HUES6 (cell line): ENCODE data around the gene NPR2.

Source experiments
- H3K27ac ChIP-seq: 2 replicates; pipeline ENCODE4 v1.7.0; 2013; ENCODE audit warnings: low read depth, mild to moderate bottlenecking, low read length, inconsistent platforms
- H3K27me3 ChIP-seq: 2 replicates; pipeline ENCODE4 v1.6.1; 2013; ENCODE audit warnings: low read length; ENCODE audit not compliant: control insufficient read depth, insufficient read depth
- H3K36me3 ChIP-seq: 2 replicates; pipeline ENCODE4 v1.6.1; 2013; ENCODE audit warnings: low read length; ENCODE audit not compliant: control insufficient read depth, insufficient read depth
- H3K4me1 ChIP-seq: 2 replicates; pipeline ENCODE4 v1.6.1; 2013; ENCODE audit warnings: low read length; ENCODE audit not compliant: control insufficient read depth, insufficient read depth
- H3K4me3 ChIP-seq: 2 replicates; pipeline ENCODE4 v1.5.1; 2013; ENCODE audit warnings: low read depth, low read length
- H3K9ac ChIP-seq: one replicate; pipeline ENCODE4 v1.6.1; 2013; ENCODE audit warnings: mild to moderate bottlenecking, low read length
- H3K9me3 ChIP-seq: 2 replicates; pipeline ENCODE4 v1.6.1; 2013; ENCODE audit warnings: low read depth, low read length; ENCODE audit not compliant: control insufficient read depth, insufficient read depth

NPR2 gene

DNA sequence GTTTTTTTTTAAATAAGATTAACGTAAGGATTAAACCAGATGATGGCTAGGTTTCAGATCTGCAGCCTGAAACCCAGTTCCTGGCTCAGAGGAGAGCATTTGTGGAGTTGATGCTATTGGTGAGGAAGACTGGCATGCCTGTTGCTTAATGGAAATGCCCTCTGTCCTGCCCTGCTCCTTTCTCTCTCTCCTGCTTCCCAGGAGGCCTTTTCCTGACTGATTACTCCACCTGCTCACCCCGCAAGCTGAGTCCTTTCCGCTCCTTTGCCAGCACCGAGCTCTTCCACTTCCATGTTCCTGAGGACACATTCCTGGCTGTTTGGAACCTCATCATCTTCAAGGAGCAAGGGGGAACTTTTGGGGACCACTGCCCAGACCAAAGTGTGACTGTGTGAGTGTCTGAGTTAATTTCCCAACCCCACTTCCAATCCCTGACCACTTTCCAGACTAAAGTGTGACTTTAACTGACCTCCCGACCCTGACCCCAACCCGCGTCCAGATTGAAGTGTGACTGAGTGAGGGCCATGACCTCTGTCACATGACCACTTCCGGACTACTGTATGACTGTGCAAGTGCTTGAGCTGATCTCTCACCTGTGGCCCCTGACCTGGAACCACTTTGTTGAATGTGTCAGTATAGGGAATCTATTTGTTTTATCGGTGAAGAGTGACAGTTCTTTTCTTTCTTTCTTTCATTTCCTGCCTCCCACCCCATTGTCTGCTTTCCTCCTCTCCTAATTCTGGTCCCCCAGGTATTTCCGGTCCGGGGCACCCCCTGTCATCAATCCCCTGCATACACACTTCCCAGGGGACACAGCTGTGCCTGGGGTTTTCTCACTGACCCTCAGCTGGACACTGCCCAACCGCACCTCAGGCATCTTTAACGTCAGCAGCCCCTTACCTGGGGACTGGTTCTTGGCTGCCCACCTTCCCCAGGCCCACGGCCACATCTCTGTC, 43.1 kb downstream of the NPR2 start:
- H3K9ac ChIP-seq, result no peak overlapping the region

DNA sequence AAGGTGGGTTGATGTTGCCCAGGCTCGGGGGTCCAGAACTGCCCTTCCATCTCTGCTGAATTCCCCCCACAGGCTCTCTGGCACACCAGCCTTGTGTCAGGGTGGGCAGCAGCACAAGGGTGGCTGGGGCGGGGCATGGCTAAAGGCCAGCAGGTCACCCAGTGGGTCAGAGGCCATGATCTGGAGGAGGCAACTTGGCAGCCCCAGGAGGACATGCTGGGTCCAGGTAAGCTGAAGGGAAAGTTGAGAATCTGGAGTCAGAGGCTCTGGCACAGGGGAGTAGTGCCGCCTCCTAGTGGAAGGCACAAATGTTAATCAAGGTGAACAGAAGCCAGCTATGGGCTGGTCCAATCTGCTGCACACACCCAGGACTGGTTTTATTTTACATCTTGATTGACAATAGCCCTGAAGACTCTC, 43.8 kb downstream of the NPR2 start:
- Histone ChIP-seq H3K4me3 (no peak overlapping the region), H3K27me3 (no peaks in the 10 kb centered on the region; the same call in 1 of the 2 replicates), H3K27ac (no peak overlapping the region), H3K9me3 (no peaks in the 10 kb centered on the region), H3K36me3 (no peaks in the 10 kb centered on the region), H3K9ac (no peak overlapping the region), H3K4me1 (peaks cover under 1% of the 10 kb centered on the region; the same call in 1 of the 2 replicates)

More for the DNA sequence above, 43.1 kb downstream of the NPR2 start:
- Histone ChIP-seq H3K4me3 (no peak overlapping the region), H3K9me3 (no peaks in the 10 kb centered on the region), H3K4me1 (peaks cover 7% of the 10 kb centered on the region; the same call in 1 of the 2 replicates), H3K27me3 (no peaks in the 10 kb centered on the region; the same call in 1 of the 2 replicates), H3K27ac (no peak overlapping the region), H3K36me3 (no peaks in the 10 kb centered on the region)

DNA sequence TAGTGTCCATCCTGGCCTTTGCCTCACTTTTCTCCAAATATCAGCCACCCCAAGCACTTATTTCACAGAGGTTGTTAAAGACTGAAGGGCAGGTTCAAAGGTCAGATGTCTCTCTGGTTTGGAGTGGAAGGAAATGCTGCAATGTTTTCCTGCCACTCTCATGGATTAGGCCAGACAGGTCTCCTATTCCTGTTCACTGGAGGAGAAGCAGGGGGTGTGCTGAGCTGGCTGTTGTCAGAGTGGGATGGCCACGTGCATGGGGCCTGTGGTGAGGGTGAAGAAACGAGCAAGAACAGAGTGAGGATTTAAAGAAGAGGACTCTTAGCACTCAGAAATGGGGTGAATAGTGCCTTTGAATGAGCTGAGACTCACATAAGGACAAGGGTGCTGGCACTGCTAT, 44.4 kb downstream of the NPR2 start:
- peaks cover 6% of the 10 kb centered on the region for H3K4me1 ChIP-seq
- no peak overlapping the region for H3K27ac ChIP-seq
- H3K36me3 ChIP-seq, result no peaks in the 10 kb centered on the region
- no peak overlapping the region for H3K9ac ChIP-seq
- H3K27me3 ChIP-seq, result no peaks in the 10 kb centered on the region; the same call in 1 of the 2 replicates
- no peaks in the 10 kb centered on the region for H3K9me3 ChIP-seq
- no peak overlapping the region for H3K4me3 ChIP-seq

DNA sequence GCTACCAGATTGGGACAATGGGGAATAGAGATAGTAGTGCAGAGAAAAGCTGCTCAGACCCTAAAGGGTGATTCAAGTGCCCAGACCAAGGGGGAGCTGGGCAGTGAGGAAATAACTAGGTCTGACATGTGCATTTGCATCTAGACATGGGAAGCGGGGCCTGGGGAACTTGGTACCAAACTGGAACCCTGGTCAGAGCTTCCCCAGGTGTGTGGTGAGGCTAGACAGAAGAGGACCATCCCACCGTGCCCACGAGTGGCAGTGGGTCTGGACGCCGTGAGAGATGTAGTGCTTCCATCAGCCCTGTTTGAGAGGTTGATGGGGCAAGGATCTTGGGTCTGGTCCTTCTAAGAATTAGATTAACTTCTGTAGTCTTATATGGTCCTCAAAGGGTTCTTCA, 45.2 kb downstream of the NPR2 start:
- Histone ChIP-seq H3K27ac (no peak overlapping the region), H3K27me3 (no peaks in the 10 kb centered on the region; the same call in 1 of the 2 replicates), H3K4me1 (peaks cover 8% of the 10 kb centered on the region), H3K36me3 (no peaks in the 10 kb centered on the region), H3K4me3 (no peak overlapping the region), H3K9ac (no peak overlapping the region), H3K9me3 (no peaks in the 10 kb centered on the region)

DNA sequence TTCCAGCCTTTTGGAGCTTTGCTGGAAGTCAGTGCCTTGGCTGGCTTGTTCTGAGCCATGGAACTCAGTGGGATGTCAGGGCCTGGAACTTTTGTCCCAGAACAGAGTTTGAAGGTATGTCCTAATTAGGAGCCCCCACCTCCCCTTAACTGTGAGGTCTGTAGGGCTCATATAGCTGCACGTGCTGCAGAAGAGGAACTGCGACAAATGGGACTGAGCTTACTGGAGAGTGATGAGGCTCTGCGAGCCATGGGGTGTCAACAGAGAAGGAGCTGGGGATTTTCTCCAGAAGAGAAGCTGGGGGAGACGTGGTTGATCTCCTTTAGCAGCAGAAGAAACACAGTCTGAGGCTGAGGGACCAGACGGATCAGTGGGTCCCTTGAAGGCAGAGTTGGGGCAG, 48.5 kb downstream of the NPR2 start:
- H3K27me3 ChIP-seq, result no peaks in the 10 kb centered on the region; the same call in 1 of the 2 replicates
- H3K36me3 ChIP-seq, result no peaks in the 10 kb centered on the region
- no peaks in the 10 kb centered on the region for H3K9me3 ChIP-seq
- no peak overlapping the region for H3K9ac ChIP-seq
- H3K4me1 ChIP-seq, result peaks cover 29% of the 10 kb centered on the region
- no peak overlapping the region for H3K27ac ChIP-seq
- no peak overlapping the region for H3K4me3 ChIP-seq

DNA sequence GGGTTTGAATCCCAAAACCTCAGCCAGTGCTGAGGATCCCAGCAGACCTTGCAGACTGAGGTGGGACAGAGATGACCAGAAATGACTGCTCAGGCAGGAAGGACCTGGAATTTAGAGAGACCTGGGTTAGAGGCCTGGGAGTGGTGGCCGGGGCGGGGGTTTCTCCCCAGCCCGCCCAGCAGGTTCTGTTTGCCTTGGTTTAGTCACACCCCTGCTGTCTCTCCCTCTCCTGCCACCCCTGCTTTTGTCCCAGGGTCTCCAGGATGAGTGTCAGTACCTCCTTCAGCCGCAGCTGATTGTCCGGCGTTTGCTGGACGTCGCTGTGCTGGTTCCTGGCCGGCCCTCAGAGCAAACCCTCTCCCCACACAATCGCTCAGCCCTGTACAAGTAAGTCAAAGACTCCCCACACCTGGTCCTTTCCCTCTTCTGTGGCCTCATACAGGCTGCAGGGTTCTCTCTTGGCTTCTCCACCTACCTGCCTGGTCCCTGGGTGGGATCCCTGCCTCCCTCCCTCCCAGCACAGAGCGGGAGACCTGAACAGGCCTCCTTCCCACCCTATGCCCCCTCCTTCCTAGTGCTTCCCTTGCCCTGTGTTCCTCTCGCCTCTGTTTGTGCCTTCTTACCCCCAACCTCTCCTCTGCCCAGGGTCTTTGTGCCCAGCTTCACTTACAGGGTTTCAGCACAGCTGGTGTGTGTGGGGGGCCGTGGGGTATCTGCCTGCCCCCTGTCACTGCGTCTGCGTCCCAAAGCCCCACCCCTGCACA, 49.7 kb downstream of the NPR2 start:
- no peaks in the 10 kb centered on the region for H3K36me3 ChIP-seq
- no peak overlapping the region for H3K4me3 ChIP-seq
- H3K27me3 ChIP-seq, result no peaks in the 10 kb centered on the region; the same call in none of the 2 replicates
- peaks cover 40% of the 10 kb centered on the region for H3K4me1 ChIP-seq
- H3K27ac ChIP-seq, result no peak overlapping the region
- no peak overlapping the region for H3K9ac ChIP-seq
- H3K9me3 ChIP-seq, result no peaks in the 10 kb centered on the region

DNA sequence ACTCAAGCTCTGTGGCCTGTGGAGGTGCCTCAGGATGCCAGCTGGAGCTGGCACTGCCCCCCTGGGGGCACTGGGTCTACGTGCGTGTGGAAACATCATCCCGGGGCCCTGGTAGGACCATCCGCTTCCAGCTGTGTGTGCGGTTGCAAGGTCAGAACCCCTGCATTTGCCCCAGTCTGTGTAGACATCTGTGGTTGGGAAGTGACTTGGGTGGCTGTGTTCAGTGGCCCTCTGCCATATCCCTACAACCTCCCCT, 50.2 kb downstream of the NPR2 start:
- Histone ChIP-seq H3K36me3 (no peaks in the 10 kb centered on the region), H3K9me3 (no peaks in the 10 kb centered on the region), H3K9ac (no peak overlapping the region), H3K27me3 (peaks cover under 1% of the 10 kb centered on the region), H3K4me1 (peaks cover 42% of the 10 kb centered on the region), H3K4me3 (no peak overlapping the region), H3K27ac (no peak overlapping the region)

DNA sequence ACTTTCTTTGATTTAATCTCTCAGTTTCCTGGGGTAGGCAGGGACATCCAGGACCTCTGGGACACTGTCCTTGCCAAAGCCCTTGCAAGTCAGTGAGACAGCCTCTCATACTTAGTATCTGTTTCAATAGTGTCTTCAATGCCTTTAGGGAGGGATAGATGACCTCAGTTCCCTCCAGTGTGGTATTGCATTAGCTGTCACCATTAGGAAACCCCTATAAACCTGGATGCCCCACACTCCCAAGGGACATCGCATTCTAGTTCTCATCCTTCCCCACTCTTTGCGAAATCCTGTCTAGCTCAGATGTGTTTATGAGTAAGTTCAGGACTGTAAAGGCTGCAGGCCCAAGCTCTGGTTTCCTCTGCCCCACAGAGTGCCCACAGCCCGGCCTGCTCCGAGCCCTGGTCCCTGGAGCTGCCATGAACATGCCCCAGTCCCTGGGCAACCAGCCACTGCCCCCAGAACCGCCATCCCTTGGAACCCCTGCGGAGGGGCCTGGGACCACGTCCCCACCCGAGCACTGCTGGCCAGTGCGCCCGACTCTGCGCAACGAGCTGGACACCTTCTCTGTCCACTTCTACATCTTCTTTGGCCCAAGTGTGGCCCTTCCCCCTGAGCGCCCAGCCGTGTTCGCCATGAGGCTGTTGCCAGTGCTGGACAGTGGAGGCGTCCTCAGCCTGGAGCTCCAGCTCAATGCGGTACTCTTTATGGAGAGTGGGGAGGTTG, 50.8 kb downstream of the NPR2 start:
- peaks cover 5% of the 10 kb centered on the region; the same call in 1 of the 2 replicates for H3K36me3 ChIP-seq
- H3K4me3 ChIP-seq, result no peak overlapping the region
- no peaks in the 10 kb centered on the region for H3K9me3 ChIP-seq
- H3K9ac ChIP-seq, result no peak overlapping the region
- peaks cover 7% of the 10 kb centered on the region for H3K27me3 ChIP-seq
- H3K27ac ChIP-seq, result no peak overlapping the region
- H3K4me1 ChIP-seq, result peaks cover 45% of the 10 kb centered on the region

DNA sequence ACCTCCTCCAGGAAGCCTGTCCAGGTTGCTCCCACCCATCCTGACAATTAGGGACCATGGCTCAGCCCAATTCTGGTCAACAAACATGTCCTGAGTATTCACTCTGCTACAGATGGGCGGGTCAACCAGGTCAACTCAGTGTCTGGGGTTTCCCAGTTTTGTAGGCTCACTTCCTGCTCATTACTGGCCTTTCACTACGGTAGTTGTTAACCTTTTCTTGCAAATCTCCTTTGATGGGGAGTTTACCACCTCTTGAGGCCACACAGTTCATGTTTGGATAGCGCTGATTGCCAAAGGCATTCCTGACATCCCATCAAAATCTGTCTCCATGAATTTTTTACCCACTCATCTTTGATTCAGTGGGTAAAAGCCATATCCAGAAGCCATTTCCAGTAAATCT, 51.4 kb downstream of the NPR2 start:
- no peaks in the 10 kb centered on the region for H3K9me3 ChIP-seq
- no peak overlapping the region for H3K9ac ChIP-seq
- peaks cover 45% of the 10 kb centered on the region for H3K4me1 ChIP-seq
- peaks cover 6% of the 10 kb centered on the region; the same call in 1 of the 2 replicates for H3K36me3 ChIP-seq
- H3K27me3 ChIP-seq, result peaks cover 9% of the 10 kb centered on the region
- no peak overlapping the region for H3K27ac ChIP-seq
- no peak overlapping the region for H3K4me3 ChIP-seq

DNA sequence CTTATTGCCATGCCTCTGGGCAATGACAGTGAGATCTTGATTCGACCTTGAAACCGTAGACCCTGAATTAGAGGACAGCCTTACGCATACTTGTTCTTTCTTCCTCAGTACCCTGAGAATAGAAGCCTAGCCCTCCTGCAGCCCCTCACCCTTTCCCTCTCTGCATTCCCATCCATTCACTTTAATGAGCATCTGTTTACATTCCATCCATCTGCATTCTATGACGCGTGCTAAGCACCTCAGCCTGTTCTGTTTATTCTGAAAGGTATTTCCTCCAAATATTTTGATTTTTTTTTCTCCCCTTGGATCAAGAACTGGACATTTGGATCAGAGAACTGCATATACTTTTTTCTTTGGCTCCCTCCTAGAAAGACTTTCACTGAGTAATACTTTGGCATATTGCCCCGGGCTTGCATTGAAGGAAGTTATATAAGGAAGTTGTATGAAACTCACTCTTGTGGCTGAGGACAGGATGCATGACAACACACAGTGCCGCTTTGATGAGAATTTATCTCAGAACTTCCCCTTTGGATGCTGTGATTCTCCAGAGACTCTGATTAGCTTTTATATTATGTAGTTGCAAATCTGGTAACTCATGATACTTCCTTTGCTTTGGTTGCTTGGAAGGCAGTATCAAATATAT, 53.4 kb downstream of the NPR2 start:
- peak overlapping the region; percentile 18; the same call in 1 of the 2 replicates for H3K4me3 ChIP-seq
- peaks cover 6% of the 10 kb centered on the region; the same call in 1 of the 2 replicates for H3K36me3 ChIP-seq
- no peaks in the 10 kb centered on the region for H3K9me3 ChIP-seq
- H3K9ac ChIP-seq, result no peak overlapping the region
- no peak overlapping the region for H3K27ac ChIP-seq
- H3K27me3 ChIP-seq, result peaks cover 9% of the 10 kb centered on the region
- H3K4me1 ChIP-seq, result peaks cover 45% of the 10 kb centered on the region
